Testis (tissue), 2 donors: ENCODE measurements around the gene MINDY2.

Source experiments
- CTCF ChIP-seq, 3 experiments: fragments of 450-650 bp in 2 of 3; fragments of 200-600 bp in 1 of 3; sonication (generic) in 1 of 3; IDR thresholded peaks; one replicate each; pipeline ENCODE4 v1.5.1; 2016 to 2019; ENCODE audit warnings: antibody characterized with exemption in 3 of 3, mild to moderate bottlenecking in 2 of 3, moderate library complexity in 1 of 3
- POLR2A ChIP-seq: fragments of 450-650 bp; IDR thresholded peaks from one replicate; pipeline ENCODE4 v1.6.1; 2017; ENCODE audit warnings: antibody characterized with exemption, mild to moderate bottlenecking, moderate library complexity

GRCh38 chr15:58898150-58898680 lies 127.1 kb downstream of the MINDY2 start:
- TF ChIP-seq CTCF (IDR thresholded peaks at IDR 0.05) (no peak), POLR2A (no peak)
